HepG2 (cell line): ENCODE results near the gene ESYT1. TPM values are rescaled to one million over a fixed set of nuclear protein-coding genes. Genes with fewer than 3 reads are reported as not detected.
A peak's percentile ranks its signal among the peaks of the same experiment; 100 is the strongest.

Experiments
- BORCS8-MEF2B ChIP-seq: sonication (generic); formaldehyde crosslinking; IDR thresholded peaks from 2 replicates; pipeline ENCODE4 v1.8.0; 2022; ENCODE audit warnings: mild to moderate bottlenecking, missing genetic modification reagents
- EHMT2 ChIP-seq: fragments of 200-600 bp; sonication (generic); IDR thresholded peaks from 2 replicates; pipeline ENCODE4 v1.7.0; 2017; ENCODE audit warnings: antibody characterized with exemption, low read depth, low read length, borderline replicate concordance
- GPN1 ChIP-seq: sonication (generic); formaldehyde crosslinking; IDR thresholded peaks from 2 replicates; pipeline ENCODE4 v1.5.1; 2020; ENCODE audit warnings: missing genetic modification reagents, borderline replicate concordance
- IKZF4 ChIP-seq: sonication (generic); formaldehyde crosslinking; IDR thresholded peaks from 2 replicates; pipeline ENCODE4 v1.5.1; 2020; ENCODE audit warnings: borderline replicate concordance, mild to moderate bottlenecking, low read depth, missing genetic modification reagents; ENCODE audit errors: not compliant biosample characterization
- IKZF5 ChIP-seq: IDR thresholded peaks from 2 replicates; pipeline ENCODE4 v1.6.1; 2018; ENCODE audit warnings: missing genetic modification reagents, mild to moderate bottlenecking, missing compliant biosample characterization
- JUN ChIP-seq: sonication (generic); formaldehyde crosslinking; IDR thresholded peaks from 2 replicates; pipeline ENCODE4 v1.4.0; 2020; ENCODE audit warnings: mild to moderate bottlenecking, missing genetic modification reagents
- NFKB2 ChIP-seq: sonication (generic); formaldehyde crosslinking; IDR thresholded peaks from 2 replicates; pipeline ENCODE4 v1.4.0; 2020; ENCODE audit warnings: missing genetic modification reagents, borderline replicate concordance
- PITX1 ChIP-seq: sonication (generic); formaldehyde crosslinking; IDR thresholded peaks from 2 replicates; pipeline ENCODE4 v1.5.1; 2020; ENCODE audit warnings: mild to moderate bottlenecking, missing genetic modification reagents
- RCOR2 ChIP-seq: IDR thresholded peaks from 2 replicates; pipeline ENCODE4 v1.6.1; 2016; ENCODE audit warnings: missing biosample characterization, missing genetic modification reagents
- SPEN ChIP-seq: sonication (generic); formaldehyde crosslinking; IDR thresholded peaks from 2 replicates; pipeline ENCODE4 v1.5.1; 2020; ENCODE audit warnings: low read depth, mild to moderate bottlenecking, missing genetic modification reagents
- TAF1 ChIP-seq: sonication (generic); formaldehyde crosslinking; IDR thresholded peaks from 2 replicates; pipeline ENCODE4 v1.4.0; 2020; ENCODE audit warnings: missing genetic modification reagents
- ZBTB21 ChIP-seq: sonication (generic); formaldehyde crosslinking; IDR thresholded peaks from 2 replicates; pipeline ENCODE4 v1.4.0; 2020; ENCODE audit warnings: missing genetic modification reagents
- ZBTB7B ChIP-seq: sonication (generic); formaldehyde crosslinking; IDR thresholded peaks from 2 replicates; pipeline ENCODE4 v1.4.0; 2020; ENCODE audit warnings: missing genetic modification reagents
- ZFP91 ChIP-seq: sonication (generic); formaldehyde crosslinking; IDR thresholded peaks from 2 replicates; pipeline ENCODE4 v1.9.0; 2022; ENCODE audit warnings: missing genetic modification reagents, mild to moderate bottlenecking, borderline replicate concordance
- ZNF18 ChIP-seq: sonication (generic); formaldehyde crosslinking; IDR thresholded peaks from 2 replicates; pipeline ENCODE4 v1.8.0; 2022; ENCODE audit warnings: mild to moderate bottlenecking, missing genetic modification reagents; ENCODE audit not compliant: insufficient replicate concordance
- ZNF274 ChIP-seq: sonication (generic); formaldehyde crosslinking; IDR thresholded peaks from 2 replicates; pipeline ENCODE4 v1.5.1; 2020; ENCODE audit warnings: mild to moderate bottlenecking, missing genetic modification reagents
- ZNF280B ChIP-seq: sonication (generic); formaldehyde crosslinking; IDR thresholded peaks from 2 replicates; pipeline ENCODE4 v1.5.0; 2020; ENCODE audit warnings: missing genetic modification reagents, mild to moderate bottlenecking, borderline replicate concordance
- ZNF292 ChIP-seq: sonication (generic); formaldehyde crosslinking; IDR thresholded peaks from 2 replicates; pipeline ENCODE4 v1.8.1; 2022; ENCODE audit warnings: mild to moderate bottlenecking, low read depth, missing genetic modification reagents, borderline replicate concordance
- ZNF484 ChIP-seq: sonication (generic); formaldehyde crosslinking; IDR thresholded peaks from 2 replicates; pipeline ENCODE4 v1.5.1; 2020; ENCODE audit warnings: mild to moderate bottlenecking, low read depth, missing genetic modification reagents, borderline replicate concordance
- ZNF691 ChIP-seq: sonication (generic); formaldehyde crosslinking; IDR thresholded peaks from 2 replicates; pipeline ENCODE4 v1.4.0; 2020; ENCODE audit warnings: missing genetic modification reagents, low read depth, mild to moderate bottlenecking, borderline replicate concordance
- ZNF792 ChIP-seq: IDR thresholded peaks from 2 replicates; pipeline ENCODE4 v1.6.1; 2016
- ZSCAN12 ChIP-seq: sonication (generic); formaldehyde crosslinking; IDR thresholded peaks from 2 replicates; pipeline ENCODE4 v1.9.0; 2021; ENCODE audit warnings: mild to moderate bottlenecking, missing genetic modification reagents
- polyA plus RNA-seq, 8 experiments: library from polyadenylated mRNA; depleted of rRNA in 3 of 8; stranded (reverse) in 7 of 8; unstranded in 1 of 8; fragments of >200 nt; fragmentation: Illumina TruSeq in 4 of 8; extraction: Trizol in 4 of 8; gene quantifications; 2 replicates each; pipeline versions ENCODE4 v1.2.1 to v1.2.3, GENCODE V29; 2011 to 2016; ENCODE audit warnings: low read depth in 4 of 8, missing spikeins in 1 of 8, mixed read lengths in 1 of 8; ENCODE audit not compliant: insufficient read depth in 1 of 8
- total RNA-seq, 5 experiments: library from RNA; depleted of rRNA; stranded (reverse); fragments of >200 nt; fragmentation: Illumina TruSeq; extraction: Trizol; gene quantifications; 2 replicates each; pipeline ENCODE4 v1.2.3, GENCODE V29; 2016; ENCODE audit warnings: low read depth in 1 of 5

ESYT1 gene
- total and polyA plus RNA-seq, 2 of the 13 experiments (the other 11 are each of a cell fraction or from before 2014, with no cell fraction given), result 66.9 to 71.0 TPM

GRCh38 chr12:56078931-56079722 lies 48.9 kb upstream of the ESYT1 start (continued):
- TF ChIP-seq SPEN (CRISPR knock-in tag), result peak; percentile 55; the same call in 1 of the 2 replicates
- TF ChIP-seq ZNF484 (CRISPR knock-in tag), result no peak
- TF ChIP-seq ZBTB7B (CRISPR knock-in tag), result peak; percentile 76
- peak; percentile 66; the same call in 1 of the 2 replicates for TF ChIP-seq ZNF274 (CRISPR knock-in tag)
- no peak for TF ChIP-seq IKZF4 (CRISPR knock-in tag)
- peak; percentile 78 for TF ChIP-seq TAF1 (CRISPR knock-in tag)
- TF ChIP-seq RCOR2, result no peak
- no peak; the same call in 1 of the 2 replicates for TF ChIP-seq ZSCAN12 (CRISPR knock-in tag)
- no peak; the same call in 1 of the 2 replicates for TF ChIP-seq ZNF292
- TF ChIP-seq BORCS8-MEF2B, result peak; percentile 84
- peak; percentile 82; the same call in 1 of the 2 replicates for TF ChIP-seq NFKB2
- TF ChIP-seq IKZF5 (CRISPR knock-in tag), result peak; percentile 74
- TF ChIP-seq ZNF280B (CRISPR knock-in tag), result peak; percentile 81; the same call in 1 of the 2 replicates
- peak; percentile 5 for TF ChIP-seq ZNF18 (CRISPR knock-in tag)
- TF ChIP-seq ZNF691, result no peak; the same call in 1 of the 2 replicates
- TF ChIP-seq ZFP91 (CRISPR knock-in tag), result peak; percentile 65; the same call in 1 of the 2 replicates
- TF ChIP-seq PITX1 (CRISPR knock-in tag), result 0 out of 2 replicates have a peak, but pooled peaks have one; percentile 24
- no peak for TF ChIP-seq EHMT2
- TF ChIP-seq JUN (CRISPR knock-in tag), result no peak
- no peak for TF ChIP-seq GPN1 (CRISPR knock-in tag)
- peak; percentile 21; the same call in 1 of the 2 replicates for TF ChIP-seq ZNF792 (CRISPR knock-in tag)
- no peak for TF ChIP-seq ZBTB21 (CRISPR knock-in tag)
